NB4 (cell line): ENCODE results near the gene UBE2B.

Experiments used
- MYC ChIP-seq: IDR thresholded peaks from 2 replicates; pipeline ENCODE4 v1.6.1; 2011; ENCODE audit warnings: low read depth, low read length
- POLR2A ChIP-seq: IDR thresholded peaks from 2 replicates; pipeline ENCODE4 v1.6.1; 2011; ENCODE audit warnings: mild to moderate bottlenecking; ENCODE audit not compliant: insufficient read length; ENCODE audit errors: extremely low read depth
- TF ChIP-seq, protein P1 (sequence below): IDR thresholded peaks from one replicate; pipeline ENCODE4 v1.5.1; 2012; ENCODE audit warnings: low read depth, low read length
- TF ChIP-seq, protein P2 (sequence below): IDR thresholded peaks from 2 replicates; pipeline ENCODE4 v1.6.1; 2011; ENCODE audit warnings: low read depth, low read length

DNA sequence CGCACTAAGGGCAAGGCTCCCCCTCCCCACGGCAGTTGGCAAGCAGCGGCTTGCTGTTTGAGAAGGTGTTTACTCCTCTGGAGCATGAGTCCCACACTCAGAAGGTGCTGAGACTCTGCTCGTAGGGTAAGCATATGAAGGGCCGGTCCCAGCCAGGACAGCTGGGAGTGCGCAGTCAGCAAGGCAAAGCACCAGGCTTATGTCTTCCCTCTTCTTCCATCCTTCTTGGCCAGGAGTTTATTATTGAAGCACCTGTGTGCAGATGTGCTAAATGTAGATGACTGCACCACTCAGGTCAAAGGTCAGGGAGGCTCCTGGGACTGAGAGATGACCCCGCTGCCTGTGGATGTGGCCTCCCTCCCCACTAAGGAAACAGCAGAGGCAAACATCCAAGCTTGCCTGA is 67.4 kb downstream of the UBE2B start:
- TF ChIP-seq, protein P1, sequence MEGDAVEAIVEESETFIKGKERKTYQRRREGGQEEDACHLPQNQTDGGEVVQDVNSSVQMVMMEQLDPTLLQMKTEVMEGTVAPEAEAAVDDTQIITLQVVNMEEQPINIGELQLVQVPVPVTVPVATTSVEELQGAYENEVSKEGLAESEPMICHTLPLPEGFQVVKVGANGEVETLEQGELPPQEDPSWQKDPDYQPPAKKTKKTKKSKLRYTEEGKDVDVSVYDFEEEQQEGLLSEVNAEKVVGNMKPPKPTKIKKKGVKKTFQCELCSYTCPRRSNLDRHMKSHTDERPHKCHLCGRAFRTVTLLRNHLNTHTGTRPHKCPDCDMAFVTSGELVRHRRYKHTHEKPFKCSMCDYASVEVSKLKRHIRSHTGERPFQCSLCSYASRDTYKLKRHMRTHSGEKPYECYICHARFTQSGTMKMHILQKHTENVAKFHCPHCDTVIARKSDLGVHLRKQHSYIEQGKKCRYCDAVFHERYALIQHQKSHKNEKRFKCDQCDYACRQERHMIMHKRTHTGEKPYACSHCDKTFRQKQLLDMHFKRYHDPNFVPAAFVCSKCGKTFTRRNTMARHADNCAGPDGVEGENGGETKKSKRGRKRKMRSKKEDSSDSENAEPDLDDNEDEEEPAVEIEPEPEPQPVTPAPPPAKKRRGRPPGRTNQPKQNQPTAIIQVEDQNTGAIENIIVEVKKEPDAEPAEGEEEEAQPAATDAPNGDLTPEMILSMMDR = no peak
- TF ChIP-seq POLR2A = no peak
- TF ChIP-seq, protein P2, sequence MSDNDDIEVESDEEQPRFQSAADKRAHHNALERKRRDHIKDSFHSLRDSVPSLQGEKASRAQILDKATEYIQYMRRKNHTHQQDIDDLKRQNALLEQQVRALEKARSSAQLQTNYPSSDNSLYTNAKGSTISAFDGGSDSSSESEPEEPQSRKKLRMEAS = no peak
- no peak for TF ChIP-seq MYC
